NCI-H524 (cell line): ENCODE measurements around the gene NUDT16L1.

Experiments
- DNase-seq, 2 experiments: peaks; one replicate each; lab custom pipeline; 2025; lab: John Stamatoyannopoulos, UW

The NUDT16L1 gene

DNA sequence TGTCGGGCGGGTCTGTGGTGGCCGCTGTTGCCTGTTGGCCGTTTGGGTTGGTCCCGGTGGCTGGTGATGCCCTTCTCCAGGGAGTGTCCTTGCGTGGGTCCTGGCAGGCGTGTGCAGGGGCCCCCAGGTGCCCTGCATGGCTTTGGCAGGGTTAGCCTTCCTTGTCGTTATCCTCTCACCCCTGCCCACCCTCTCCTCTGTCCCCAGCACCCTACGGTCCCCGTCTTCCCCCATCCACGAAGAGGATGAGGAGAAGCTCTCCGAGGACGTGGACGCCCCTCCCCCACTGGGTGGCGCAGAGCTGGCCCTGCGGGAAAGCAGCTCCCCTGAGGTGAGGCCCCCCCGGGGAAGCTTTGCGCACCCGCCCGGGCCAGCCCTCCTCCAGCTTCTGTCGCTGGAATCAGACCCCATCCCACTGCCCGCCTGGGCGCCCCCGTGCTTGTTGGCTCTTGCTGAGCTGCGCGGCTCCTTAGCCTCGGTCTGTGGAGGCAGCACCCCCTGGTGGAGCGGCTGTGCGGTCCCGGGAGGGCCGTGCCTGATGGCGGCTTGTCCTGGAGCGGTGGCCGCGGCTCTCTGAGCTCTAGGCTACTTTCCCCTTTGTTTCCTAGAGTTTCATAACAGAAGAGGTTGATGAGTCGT lies 10.6 kb upstream of the NUDT16L1 start:
- no peak for DNase-seq

GRCh38 chr16:4683255-4684057 lies 9.9 kb upstream of the NUDT16L1 start:
- DNase-seq = no peak

GRCh38 chr16:4684058-4684715 lies 9.2 kb upstream of the NUDT16L1 start:
- no peak for DNase-seq

- DNase-seq = no peak
Measured at GRCh38 chr16:4684763-4685162, 8.6 kb upstream of the NUDT16L1 start.

DNA sequence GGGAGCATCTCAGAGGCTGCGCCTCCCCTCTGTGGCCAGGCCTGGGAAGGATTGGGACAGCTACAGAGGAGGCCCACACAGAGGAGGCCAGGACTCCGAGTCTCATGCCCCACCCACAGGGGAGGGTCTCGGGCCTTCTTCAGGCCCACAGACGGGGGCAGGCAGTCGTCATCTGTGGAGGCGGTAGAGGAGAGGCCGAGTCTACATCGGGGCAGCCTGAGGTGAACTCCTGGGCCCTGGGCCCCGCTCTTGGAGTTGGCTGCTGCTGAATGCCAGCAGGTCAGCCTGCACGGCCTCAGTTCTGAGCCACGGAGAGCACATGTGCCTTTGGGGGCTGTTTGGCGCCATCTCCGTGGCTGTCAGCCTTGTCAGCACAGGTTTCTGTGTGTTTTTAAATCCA lies 8.1 kb upstream of the NUDT16L1 start:
- no peak for DNase-seq

- DNase-seq = no peak
Measured at GRCh38 chr16:4685776-4686496, 7.4 kb upstream of the NUDT16L1 start.

- no peak for DNase-seq
Measured at GRCh38 chr16:4686497-4687210, 6.7 kb upstream of the NUDT16L1 start.

- no peak for DNase-seq
Measured at GRCh38 chr16:4687416-4687815, 5.9 kb upstream of the NUDT16L1 start.

DNA sequence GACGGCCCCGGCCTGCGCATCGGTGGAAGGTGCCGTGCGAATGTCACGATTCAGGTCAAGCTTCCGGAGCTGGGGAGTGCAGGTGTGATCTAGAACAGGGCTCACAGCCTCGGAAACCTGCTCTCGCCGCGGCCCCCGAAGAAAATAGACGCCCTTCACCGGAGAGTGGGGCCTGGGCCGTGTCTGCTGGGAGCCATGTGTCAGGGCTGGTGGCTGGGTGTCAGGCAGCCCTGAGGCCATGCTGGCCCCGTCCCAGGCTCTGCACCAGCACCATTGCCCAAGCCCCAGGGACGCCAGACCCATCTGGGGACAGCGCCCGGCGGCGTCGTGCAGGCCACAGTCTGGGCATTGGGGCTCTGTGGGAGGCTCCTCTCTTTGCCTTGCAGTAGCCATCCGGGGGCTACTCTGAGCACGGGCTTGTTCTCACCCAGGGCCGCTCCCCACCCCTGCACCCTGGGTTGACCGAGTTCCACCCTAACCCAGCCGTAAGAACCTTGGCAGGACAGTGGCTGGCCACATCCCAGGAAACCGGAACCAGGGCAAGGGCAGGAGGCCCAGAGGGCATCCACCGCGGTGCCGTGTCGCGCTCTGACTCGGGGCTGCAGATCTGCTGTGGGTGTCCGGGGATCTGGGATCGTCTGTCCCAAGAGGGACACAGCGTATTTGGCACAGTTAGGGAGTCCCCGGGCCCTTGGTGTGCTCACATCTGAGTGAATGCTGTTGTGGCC lies 5.3 kb upstream of the NUDT16L1 start:
- no peak for DNase-seq

DNA sequence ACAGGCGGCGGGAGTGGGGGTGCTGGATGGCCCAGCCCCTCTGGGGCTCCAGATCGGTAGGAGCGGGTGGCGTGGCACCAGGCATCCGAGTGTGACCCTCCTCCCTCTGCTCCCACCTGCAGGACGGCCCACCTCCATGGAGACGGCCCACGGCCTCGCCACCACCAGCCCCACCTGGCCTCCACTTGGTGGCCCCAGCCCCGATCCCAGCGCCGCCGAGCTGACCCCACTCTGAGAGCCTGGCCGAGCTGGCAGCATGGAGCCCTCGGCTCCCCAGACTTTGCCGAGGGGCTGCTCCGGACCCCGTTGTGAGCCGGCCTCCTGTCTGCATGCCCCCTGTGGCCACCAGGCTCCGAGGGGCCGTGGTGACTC lies 4.7 kb upstream of the NUDT16L1 start:
- no peak for DNase-seq

DNA sequence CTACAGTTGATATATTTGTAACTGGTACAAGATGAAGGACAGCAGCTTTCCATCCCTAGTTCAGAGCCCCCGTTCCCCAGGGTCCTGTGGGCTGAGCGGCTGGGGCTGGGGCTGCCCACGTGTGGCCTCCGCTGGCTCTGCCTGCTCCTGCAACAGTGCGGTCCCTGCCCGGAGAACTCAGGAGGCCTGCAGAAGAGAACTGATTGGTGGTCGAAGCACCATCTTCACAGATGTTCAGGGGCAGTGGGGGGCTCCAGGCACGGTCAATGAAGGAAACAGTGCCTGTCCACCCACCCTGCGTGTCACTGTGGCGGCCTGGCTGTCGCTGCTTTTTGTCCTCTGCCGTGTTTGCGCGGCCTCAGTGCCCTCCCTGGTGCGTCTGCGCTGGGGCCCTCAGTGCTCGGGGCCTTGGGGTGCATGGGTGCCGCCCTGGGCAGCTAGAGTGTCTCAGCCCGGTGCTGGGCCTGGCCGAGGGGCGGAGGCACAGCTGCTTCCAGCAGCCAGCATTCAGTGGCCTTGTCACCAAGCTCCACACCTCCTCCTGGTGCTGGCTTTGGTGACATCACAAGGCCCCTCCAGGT lies 4.2 kb upstream of the NUDT16L1 start:
- DNase-seq = no peak

DNA sequence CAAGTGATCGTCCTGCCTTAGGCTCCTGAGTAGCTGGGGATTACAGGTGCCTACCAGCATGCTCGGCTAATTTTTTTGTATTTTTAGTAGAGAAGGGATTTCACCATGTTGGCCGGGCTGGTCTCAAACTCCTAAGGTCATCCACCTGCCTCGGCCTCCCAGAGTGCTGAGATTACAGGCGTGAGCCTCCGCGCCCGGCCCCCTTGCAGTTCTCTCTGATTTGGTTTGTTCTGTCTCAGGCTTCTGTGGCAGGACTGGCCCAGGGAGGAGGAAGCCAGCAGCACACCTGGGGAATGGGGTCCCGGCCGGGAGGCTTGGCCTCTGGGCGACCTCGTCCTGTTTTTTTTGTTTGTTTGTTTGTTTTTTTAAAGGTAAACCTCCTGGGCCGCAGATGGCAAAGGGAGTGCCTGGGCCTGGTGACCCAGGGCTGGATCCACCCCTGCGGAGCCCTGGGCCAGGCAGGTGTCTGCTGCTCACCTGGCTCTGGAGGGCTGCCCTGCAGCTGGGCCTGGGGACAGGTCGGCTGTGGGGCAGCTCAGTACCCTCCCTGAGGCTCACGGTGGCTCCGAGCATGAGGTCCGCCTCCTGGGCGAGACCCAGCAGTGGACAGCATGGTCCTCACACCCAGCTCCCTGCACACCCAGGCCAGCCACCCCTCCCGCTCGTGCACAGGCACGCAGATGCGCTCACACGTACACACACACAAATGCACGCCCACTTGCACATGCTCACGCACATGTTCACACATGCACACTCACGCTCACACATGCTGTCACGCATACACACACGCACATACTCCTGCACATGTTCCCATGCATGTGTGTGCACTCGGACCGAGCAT lies 3.3 kb upstream of the NUDT16L1 start:
- no peak for DNase-seq

- peak in 1 of 2 experiments; percentile 25 for DNase-seq
Measured at GRCh38 chr16:4690946-4691665, 2.3 kb upstream of the NUDT16L1 start.

GRCh38 chr16:4691666-4692412 lies 1.5 kb upstream of the NUDT16L1 start:
- DNase-seq = no peak

GRCh38 chr16:4692460-4693295 lies 684 bp upstream of the NUDT16L1 start:
- DNase-seq = peak in 1 of 2 experiments; percentile 49

DNA sequence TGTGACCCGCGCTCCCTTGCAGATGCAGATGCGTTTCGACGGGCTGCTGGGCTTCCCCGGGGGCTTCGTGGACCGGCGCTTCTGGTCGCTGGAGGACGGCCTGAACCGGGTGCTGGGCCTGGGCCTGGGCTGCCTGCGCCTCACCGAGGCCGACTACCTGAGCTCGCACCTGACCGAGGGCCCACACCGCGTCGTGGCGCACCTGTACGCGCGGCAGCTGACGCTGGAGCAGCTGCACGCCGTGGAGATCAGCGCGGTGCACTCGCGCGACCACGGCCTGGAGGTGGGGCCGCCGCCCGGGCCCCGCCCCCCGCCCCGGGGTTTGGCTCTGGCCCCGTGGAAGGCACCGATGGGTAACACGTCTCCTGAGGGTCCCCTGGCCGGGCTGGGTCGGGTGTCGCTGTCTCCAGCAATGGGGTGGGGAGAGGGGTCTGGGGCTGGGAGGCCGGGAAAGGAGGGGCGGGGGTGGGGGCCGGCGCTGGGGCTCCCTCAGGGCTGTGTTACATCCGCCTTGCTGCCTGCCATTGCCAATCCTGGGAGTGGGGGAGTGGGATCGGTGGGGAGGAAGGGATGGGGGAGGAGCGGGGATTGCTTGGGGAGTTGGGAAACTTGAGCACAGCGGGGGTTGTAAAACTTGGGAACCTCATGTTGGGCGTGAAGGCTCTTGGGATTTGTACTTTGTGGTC lies 737 bp downstream of the NUDT16L1 start:
- peak in 1 of 2 experiments; percentile 40 for DNase-seq
